IPS-18c (cell line): ENCODE results near the gene TOR1B.
A peak's percentile ranks its signal among the peaks of the same experiment; 100 is the strongest.

Experiments used
- H3K4me3 ChIP-seq: 2 replicates; pipeline ENCODE4 v1.7.0; 2013; ENCODE audit warnings: low read depth, mild to moderate bottlenecking, low read length, moderate library complexity; ENCODE audit not compliant: insufficient read depth
- H3K9me3 ChIP-seq: one replicate; pipeline ENCODE4 v1.6.1; 2013; ENCODE audit warnings: mild to moderate bottlenecking, low read length, moderate library complexity; ENCODE audit not compliant: control insufficient read depth, insufficient read depth

Gene TOR1B

DNA sequence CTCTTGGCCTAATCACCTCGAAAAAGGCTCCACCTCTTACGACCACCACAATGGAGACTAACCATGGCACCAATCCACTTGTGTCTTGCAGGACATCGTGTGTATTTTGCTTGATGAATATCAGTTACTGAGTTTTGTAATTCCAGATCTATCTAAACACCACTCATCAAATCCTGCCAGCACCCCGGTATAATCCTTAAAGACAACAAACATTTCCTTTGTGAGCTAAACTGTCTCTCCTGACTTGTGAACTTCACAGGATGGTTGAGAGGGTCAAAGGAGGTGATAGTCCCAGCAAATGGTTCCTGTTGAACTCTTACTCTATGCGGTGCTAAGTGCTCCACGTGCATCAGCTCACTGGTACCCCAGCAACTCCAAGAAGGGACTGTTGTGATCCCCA is 4.0 kb upstream of the TOR1B start:
- H3K4me3 ChIP-seq, result no peak overlapping the region
- H3K9me3 ChIP-seq, result peaks cover 2% of the 10 kb centered on the region

DNA sequence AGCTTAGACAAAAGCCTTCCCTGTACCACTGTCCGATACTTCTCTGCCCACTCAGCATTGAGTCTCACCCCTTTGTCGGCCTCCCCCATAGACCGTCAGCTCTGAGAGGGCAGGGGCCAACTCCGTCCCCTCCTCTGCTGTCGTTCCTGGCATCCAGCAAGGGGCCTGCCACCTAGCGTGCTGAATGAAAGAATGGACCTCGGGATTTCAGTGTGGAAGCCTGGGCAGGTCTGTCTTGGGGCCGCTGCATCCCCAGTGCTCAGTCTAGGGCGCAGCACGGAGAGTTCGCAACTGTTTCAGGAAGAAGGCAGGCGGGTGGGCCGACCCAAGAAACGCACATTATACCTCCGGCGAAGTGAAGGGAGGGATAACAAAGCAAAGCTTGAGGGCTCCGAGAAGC is 1.5 kb upstream of the TOR1B start:
- H3K4me3 ChIP-seq, result no peak overlapping the region
- H3K9me3 ChIP-seq, result peaks cover 2% of the 10 kb centered on the region

DNA sequence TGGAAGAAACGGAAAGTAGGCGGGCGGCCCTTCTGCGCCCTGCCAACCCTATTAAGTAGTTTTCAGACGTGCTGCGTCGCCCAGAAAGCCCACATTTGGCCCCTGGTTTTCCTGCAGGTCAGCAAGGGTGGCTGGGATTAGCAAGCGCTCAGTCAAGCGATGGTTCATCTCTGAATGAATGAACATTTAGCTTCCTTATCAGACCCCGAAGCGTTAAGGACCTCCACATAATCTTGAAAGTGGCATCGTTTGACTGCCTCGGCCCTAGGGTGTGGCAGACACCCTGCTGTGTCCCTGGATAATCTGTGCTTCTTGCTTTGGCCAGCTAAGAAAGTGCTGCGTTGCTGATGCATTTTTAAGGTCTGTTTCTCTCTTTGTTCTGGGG is 684 bp downstream of the TOR1B start:
- Histone ChIP-seq H3K9me3 (peaks cover 2% of the 10 kb centered on the region), H3K4me3 (peak overlapping the region; percentile 95)

DNA sequence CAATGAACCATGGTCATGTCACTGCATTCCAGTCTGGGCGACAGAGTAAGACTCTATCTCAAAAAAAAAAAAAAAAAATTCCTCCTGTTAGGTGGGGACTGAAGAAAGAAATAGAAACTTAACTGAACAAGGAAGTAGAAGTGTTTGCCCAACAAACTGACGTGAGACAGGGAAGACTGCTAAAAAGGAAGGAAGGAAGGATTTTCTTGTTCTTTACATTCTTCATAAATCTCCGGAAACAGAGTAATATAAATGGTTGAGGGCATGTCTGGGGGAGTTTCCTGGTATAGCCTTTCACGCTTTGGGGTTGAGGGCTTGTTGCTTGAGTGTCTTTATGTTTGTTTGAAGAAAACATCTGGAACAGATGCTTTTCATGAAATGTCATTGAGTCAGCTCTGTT is 3.1 kb downstream of the TOR1B start:
- H3K4me3 ChIP-seq, result no peak overlapping the region
- peaks cover 2% of the 10 kb centered on the region for H3K9me3 ChIP-seq

DNA sequence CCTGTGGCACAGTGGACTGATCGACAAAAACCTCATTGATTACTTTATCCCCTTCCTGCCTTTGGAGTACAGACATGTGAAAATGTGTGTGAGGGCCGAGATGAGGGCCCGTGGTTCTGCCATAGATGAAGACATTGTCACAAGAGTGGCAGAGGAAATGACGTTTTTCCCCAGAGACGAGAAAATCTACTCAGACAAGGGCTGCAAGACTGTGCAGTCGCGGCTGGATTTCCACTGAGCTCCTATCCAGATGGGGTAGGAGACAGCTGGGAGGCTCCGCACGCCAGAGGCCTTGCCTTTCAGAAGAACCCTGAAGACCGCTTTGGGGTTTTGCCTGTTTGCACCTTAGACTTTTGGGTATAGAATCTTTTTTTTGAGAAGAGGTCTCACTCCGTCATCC is 6.4 kb downstream of the TOR1B start:
- H3K9me3 ChIP-seq, result no peaks in the 10 kb centered on the region

DNA sequence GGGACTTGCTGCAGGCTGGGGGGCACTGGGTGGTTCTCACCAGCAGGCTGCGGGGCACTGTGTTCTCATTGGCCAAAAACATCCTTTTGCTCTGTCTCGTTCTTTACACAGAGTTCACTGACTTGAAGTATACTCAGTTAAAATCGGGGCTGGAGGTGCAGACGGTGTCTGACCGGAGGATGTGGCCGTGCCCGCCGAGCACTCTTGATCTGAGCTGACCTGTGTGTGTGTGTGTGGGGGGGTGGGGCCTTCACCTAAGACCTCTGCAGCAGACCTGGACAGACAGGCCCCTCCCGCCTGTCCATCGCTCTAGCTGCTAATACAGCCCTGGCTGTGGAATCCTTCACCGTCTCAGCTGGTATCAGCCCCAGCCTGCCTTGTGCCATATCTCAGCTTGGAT is 7.1 kb downstream of the TOR1B start:
- Histone ChIP-seq H3K4me3 (no peak overlapping the region), H3K9me3 (no peaks in the 10 kb centered on the region)

More for the DNA sequence above, 6.4 kb downstream of the TOR1B start:
- no peak overlapping the region for H3K4me3 ChIP-seq

DNA sequence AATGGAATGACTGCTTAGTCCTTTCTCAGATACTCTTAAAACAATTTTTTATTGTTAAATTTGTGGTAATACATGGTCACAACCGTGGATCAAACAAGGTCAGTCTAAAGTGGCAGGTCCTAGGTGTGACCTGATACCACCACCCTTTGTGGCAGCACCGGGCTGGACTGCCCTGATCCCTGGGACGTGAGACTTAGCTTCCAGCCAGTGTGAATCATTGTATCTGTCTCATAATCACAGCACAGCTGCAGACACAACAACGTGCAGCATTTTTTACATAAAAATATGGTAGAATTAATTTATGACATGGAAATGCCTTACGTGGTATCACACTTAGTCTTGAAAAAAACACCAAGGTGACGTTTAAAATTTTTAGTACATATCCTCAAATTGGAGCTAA is 7.8 kb downstream of the TOR1B start:
- Histone ChIP-seq H3K9me3 (no peaks in the 10 kb centered on the region), H3K4me3 (no peak overlapping the region)

DNA sequence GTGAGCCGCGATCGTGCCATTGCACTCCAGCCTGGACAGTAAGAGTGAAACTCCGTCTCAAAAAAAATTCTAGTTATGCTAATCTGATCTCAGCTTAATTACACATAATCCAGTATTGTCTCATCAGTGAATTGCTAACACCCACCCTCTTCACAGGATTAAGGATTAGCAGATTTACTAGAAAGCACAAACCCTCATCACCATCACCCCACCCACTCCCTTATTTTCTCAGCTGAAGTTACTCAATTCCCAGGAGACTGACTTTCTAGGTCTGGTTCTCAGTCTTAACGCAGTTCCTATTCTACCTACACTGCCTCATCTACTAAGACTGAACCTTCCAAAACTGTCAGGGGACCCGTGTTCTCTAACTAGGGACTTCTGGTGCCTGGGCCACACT is 9.0 kb downstream of the TOR1B start:
- Histone ChIP-seq H3K9me3 (no peaks in the 10 kb centered on the region), H3K4me3 (no peak overlapping the region)

DNA sequence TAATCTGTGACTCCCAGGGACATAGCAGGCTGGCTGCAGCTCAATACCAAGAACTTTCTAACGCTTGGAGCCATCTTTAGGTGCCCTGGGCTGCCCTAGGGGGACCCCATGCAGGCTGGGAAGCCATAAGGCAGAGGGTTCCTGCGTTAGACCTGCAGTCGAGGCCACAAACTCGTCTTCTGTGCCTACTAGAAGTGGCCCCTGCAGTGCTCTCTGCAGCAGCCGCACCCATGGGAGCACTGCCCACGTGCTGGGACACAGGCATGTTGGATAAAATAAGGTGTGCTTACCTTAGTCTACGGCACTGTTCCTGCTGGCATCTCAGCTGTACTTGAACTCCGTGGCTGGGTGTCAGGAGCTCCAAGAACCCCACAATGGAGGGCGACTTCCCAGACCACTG is 9.4 kb downstream of the TOR1B start:
- H3K4me3 ChIP-seq, result no peak overlapping the region

DNA sequence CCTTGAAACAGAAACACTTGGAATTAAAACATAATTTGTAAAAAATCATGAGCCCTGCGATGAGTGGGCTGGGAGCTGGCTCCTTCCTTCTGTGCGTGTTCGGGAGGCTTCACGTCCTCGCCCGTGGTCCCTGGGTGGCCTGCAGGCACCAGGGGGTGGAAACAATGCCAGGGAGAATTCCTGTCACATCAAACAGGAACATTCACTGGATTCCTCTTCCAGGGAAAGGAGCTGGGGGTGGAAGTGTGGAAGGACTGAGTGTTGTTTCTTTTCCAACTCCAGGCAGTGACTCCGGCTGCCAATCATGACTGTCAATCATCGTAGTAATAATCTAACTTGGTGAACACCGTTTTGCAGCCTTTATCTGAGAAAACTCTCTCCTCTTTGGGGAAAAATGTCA is 10.7 kb downstream of the TOR1B start:
- Histone ChIP-seq H3K9me3 (no peaks in the 10 kb centered on the region), H3K4me3 (no peak overlapping the region)

More for the DNA sequence above, 9.4 kb downstream of the TOR1B start:
- no peaks in the 10 kb centered on the region for H3K9me3 ChIP-seq

DNA sequence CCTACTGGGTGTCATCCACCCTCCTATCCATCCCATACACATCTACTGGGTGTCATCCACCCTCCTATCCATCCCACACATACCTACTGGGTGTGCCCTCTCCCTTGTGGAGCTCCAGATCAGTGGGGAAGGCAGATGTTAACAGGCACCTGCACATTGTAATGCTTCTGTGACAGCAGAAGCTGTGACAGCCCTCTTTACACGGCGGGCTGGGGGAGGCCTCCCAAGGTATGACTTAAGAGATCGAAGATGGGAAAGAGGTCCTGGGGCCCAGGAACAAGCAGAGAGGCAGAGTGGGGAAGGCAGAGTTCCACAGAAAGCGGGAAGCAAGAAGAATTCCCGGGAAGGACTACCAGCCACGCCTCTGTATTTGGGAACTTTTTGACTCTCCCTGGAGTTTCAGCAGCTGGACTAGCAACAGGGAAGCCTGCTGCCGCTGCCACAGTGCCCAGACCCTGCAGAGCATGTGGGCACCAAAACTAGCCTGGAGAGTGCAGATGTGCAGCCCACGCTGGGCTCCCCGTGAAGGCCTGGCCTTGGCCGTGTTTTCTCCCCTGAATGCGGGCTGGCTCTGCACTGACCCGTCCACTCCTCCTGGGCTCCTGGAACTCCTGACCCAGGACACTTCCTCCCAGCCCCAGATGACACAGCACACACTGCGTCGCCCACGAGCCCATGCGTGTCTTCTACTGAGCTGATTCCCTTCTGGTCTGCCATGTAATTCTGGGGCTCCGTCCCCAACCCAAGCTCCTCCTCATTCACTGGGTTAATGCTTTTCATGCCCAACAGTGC is 11.6 kb downstream of the TOR1B start:
- Histone ChIP-seq H3K9me3 (no peaks in the 10 kb centered on the region), H3K4me3 (no peak overlapping the region)

DNA sequence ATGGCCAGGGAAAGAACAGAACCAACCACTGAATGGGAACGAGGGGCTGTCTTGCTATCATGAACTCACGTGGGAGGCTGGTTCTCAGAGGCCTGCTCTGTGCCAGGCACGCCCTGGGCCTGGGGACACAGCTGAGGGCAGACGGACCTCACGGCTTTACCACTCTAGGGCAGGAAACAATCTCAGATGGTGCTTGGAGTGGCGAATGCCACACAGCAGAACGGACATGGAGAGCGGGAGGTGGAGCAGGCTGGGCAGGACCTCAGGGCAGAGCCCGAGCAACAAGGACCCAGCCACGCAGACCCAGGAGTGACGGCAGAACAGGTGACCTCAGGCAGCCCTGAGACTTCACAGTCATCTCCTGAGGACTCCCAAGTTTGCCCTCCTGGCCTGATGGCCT is 12.3 kb downstream of the TOR1B start:
- no peak overlapping the region for H3K4me3 ChIP-seq
- no peaks in the 10 kb centered on the region for H3K9me3 ChIP-seq

DNA sequence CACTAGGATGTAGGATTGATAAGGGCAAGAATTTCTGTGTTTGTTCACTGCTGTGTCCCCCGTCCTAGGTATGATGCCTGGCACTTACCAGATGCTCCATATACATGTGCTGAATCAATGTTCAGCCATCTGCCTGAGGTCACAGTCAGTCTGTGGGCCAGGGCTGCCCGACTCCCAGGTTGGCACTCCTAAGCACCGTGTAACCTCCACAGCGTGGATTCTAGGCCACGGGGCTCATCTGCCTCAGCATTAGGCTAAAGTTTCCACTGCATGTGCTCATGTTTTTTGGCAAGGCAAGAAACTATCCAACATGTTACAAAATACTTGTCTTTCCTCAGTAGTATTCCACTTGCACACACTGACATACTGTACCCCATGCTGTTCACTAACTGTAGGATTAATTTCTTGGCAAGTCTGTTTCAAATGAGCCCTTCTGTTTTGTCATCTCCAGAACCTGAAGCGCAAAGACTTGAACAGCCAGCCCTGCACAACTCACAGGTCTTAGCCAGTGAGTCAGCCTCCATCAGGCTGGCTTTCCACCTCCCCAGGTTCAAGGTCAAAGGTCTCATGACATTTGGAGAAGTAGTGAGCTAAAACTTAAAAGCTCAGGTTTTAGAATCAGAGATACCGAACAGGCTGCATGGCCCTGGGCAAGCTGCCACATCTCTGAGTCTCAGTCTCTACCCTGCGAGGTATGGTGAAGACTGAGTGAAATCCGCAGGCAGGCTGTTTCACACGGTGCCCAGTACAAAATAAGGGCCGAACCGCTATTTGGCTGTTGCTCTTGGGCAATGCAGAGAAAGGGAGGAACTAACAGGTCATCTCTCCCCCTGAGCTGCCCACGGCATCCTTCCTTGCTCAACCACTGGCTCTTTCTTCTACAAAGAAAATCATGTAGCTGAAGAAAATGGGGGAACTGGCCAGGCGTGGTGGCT is 13.8 kb downstream of the TOR1B start:
- no peak overlapping the region for H3K4me3 ChIP-seq
- H3K9me3 ChIP-seq, result no peaks in the 10 kb centered on the region

DNA sequence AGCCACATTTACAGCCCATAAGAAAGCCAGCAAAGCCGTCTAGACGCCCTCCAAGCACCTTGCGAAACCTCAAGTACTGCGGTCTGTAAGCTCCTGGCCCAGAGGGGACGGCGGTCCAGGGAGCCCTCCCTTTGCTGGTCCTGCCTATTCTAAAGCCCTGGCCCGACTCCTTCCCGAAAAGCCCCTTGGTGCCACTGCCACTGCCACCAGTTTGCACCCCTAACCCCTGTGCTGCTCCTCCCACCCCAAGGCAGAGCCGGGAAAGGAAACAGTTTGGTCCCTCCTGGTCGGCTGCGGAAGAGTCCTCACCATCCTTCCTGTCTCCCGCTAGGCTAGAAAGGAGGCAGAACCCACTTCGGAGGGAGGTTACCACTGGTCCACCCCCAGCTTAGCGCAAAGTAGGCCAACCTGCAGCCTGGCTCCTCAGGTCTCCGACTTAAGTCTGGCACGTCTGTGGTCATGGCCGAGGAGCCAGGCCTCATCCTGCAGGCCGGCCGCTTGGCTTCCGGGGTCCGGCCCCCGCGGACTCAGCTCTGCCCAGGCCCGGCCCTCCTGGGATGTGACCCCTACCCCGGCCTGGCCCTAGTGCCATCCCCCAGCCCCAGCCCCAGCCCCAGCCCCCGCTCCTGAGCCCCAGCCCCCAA is 20.0 kb downstream of the TOR1B start:
- H3K9me3 ChIP-seq, result no peaks in the 10 kb centered on the region
- peak overlapping the region; percentile 58 for H3K4me3 ChIP-seq

DNA sequence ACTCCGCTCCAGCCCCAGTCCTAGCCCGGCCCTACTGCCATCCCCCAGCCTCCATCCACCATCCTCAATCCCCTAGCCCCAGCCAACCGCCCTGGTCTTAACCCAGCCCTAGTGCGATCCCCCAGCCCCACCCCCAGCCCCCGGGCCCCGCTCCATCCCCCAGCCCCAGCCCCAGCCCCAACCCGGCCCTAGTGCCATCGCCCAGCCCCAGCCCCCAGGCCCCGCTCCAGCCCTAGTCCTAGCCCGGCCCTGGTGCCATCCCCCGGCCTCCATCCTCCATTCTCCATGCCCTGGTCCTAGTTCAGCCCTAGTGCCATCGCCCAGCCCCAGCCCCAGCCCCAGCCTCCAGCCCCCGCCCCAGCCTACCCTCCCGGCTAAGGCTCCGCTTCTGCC is 20.6 kb downstream of the TOR1B start:
- H3K4me3 ChIP-seq, result peak overlapping the region; percentile 87

DNA sequence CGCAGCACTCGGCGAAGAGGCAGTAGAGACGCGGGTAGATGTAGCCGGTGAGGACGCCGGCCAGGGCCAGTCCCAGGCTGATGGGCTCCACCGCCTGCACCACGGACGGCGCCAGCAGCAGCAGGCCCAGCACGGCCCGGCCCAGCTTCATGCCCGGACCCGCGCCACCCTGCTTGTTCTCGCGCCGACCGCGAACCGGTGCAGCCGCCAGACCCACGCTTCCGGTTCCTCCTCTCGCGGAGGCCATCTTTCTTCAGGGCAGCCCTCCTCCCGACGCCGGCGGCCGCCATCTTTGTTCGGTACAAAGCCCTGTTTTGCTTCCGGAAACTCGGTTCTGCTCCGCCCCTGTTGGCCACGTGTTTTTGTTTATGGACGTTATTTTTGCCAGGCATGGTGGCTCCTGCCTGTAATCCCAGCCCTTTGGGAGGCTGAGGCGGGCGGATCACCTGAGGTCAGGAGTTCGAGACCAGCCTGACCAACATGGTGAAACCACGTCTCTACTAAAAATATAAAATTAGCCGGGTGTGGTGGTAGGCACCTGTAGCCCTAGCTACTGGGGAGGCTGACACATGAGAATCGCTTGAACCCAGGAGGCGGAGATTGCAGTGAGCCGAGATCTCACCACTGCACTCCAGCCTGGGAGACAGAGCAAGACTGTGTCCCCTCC is 21.1 kb downstream of the TOR1B start, which contains the start of gene TOR1A:
TOR1A (minus strand) TSS at position 202 of the 667 bp plus-strand sequence; CDS start at position 151, 51 bp downstream.
- Histone ChIP-seq H3K4me3 (peak within 1 kb of the TSS; percentile 87), H3K9me3 (no peaks in the 10 kb centered on the region)

More for the DNA sequence above, 20.6 kb downstream of the TOR1B start:
- H3K9me3 ChIP-seq, result no peaks in the 10 kb centered on the region

DNA sequence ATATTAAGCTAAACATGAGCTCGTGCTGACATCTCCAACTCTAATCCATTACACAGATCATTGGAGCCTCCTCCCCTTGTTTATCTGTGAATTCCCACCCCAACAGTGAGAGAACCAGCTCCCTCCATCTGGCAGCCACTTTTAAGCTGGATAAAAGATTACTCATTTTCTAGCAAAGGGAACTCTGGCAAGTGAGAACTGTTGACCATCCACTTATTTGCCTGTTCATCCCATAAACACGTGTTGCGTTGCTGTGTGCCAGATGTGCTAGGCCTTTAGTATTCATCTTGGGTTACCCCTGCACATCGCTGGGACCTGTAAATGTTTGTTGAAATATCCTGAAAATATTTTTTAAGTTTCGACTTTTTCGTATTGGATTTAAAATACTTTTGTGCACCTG is 23.4 kb downstream of the TOR1B start:
- no peak overlapping the region for H3K4me3 ChIP-seq
- H3K9me3 ChIP-seq, result no peaks in the 10 kb centered on the region
